Stimulated activated CD4-positive, alpha-beta T cell treated with anti-CD3 and anti-CD28 coated beads, Interleukin-12 subunit alpha, Interleukin-12 subunit beta, amount 100 ng/mL, for 24 hours (primary cell): Measurements from ENCODE around the gene CREM.
"Not testable (repeated sequence)": the region's sequence is repeated elsewhere in the genome, so short reads cannot be mapped to it uniquely, and the experiment has no call there.

Experiments
- DNase-seq, 2 experiments: peaks; one replicate each; pipeline ENCODE4 v3.0.0-alpha.2; 2020; ENCODE audit warnings: low read depth in 2 of 2

CREM gene

GRCh38 chr10:35126530-35127288, at the start of gene CREM:
Gene CREM, plus strand, starts transcription at chr10:35126846. Its CDS starts 10,990 bp downstream, at chr10:35137836.
- DNase-seq = peak; percentile 100

GRCh38 chr10:35079265-35079664, 47.4 kb upstream of the CREM start:
- no peak for DNase-seq

DNA sequence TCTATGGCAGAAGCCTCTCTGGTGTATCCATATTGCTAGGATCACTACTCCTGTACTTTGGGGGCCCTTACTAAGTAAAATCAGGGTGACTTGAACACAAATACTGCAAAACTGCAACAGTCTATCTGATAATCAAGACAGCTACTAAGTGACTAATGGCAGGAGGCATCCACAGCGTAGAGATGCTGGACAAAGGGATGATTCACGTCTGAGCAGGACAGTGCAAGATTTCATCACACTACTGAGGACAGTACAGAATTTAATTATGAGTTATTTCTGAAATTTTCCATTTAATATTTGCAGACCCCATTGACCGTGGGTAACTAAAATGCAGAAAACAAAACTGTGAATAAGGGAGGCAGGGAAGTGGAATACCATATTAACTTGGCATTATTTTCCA, 46.9 kb upstream of the CREM start:
- no peak for DNase-seq

DNA sequence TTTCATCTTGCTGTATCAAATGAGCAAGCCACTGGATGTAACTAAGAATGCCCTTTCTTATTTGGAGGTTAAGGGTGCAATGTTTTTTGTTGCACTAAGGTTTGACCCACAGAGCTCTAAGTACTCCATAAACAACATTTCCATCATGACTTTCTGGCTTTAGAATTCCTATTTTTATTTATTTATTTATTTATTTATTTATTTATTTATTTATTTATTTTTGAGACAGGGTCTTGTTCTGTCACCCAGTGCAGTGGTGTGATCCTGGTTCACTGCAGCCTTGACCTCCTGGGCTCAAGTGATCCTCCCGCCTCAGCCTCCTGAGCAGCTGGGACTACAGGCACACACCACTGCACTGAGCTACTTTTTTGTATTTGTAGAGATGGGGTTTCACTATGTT, 46.4 kb upstream of the CREM start:
- DNase-seq = not testable (repeated sequence)

GRCh38 chr10:35083242-35083641, 43.4 kb upstream of the CREM start:
- no peak for DNase-seq

- peak in 1 of 2 experiments; percentile 2 for DNase-seq
Measured at GRCh38 chr10:35089611-35090161, 37.0 kb upstream of the CREM start.

DNA sequence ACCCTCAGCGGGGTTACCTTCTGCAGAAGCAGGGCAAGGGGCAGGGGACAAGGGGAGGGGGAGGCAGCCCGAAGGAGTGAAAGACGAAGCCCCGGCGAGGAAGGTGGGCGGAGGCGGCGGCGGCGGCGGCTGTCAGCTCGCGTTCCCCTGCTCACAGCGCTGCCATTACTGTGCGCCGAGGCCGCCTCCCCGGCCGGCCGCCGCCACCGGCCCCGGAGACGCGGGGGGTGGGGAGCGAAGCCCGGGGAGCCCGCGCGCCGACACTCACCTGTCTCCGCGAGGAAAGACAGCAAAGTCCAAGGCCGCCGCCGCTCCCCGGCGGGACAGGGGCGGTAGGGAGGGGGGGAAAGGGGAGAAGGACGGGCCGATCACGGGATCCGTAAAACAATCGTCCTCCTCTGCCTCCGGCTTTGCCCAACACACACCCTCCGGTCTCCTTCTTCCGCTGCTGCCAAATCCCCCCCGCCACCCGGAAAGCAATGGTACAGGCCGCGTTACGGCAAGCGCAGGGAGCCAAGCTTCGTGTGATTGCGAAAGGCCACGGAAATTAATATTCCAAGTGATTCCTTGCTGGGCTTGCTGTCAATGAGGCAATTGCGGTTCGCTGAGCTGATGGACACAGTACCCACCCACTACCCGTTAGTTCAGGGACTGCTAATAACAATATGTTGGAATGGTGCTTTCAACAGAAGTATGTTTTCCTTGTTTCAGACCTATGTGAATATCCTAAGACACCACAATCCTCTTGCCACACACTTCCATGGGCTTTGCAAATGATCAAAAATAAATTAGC, 36.3 kb upstream of the CREM start, which contains the start of gene CUL2:
TSS of gene CUL2 (minus strand) at position 180 of the 793 bp plus-strand sequence. CDS start 19,024 bp downstream, outside the sequence.
- peak; percentile 86 to 89 for DNase-seq

DNA sequence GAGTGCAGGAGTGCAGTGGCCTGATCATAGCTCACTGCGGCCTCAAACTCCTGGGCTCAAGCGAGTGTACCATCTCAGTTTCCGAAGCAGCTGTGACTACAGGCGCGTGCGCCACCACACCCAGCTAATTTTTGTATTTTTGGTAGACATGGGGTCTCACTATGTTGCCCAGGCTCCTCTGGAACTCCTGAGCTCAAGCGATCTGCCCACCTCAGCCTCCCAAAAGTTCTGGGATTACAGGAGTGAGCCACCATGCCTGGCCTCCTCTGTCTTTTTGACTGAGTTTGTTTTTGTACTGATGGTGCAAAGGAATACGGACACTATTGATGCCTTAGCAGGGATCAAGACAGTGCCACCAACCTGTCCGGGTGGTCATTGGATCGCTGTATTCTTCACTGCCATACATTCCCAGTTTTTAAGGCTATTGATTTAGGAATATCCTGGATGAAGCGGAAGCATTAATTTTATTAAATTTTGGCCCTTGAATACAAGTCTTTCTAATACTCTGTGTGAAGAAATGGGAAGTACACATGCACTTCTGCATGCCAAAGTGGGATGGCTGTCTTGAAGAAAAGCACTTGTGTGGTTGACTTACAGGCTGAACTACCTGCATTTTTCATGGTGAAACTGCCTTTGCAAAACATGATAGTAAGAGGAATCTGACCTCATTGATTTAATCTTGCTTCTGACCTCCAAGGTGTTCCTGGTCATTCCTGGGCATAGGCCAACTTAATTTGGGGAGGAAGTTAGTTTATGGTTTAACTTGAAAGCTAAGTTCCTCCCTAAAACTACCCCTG, 34.5 kb upstream of the CREM start:
- DNase-seq = no peak

DNA sequence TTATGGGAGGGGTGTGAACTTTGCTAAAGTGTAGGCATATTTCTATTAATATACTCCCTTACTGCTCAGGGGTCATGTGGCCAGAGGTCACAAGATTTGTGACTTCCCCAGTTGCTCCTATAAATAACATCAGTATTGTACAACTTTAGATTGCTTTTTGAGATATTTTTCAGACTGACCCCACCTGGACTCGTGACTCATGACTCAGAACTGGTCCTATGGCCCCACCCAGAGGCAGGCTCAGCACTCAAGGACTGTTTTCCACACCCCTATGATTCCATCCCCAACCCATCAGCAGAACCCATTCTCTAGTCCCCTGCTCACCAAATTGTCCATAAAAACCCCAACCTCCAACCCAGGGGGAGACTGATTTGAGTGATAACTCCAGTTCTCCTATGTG, 33.8 kb upstream of the CREM start:
- no peak for DNase-seq

GRCh38 chr10:35096312-35096711, 30.3 kb upstream of the CREM start:
- no peak for DNase-seq

GRCh38 chr10:35097510-35097909, 29.1 kb upstream of the CREM start:
- DNase-seq = no peak

GRCh38 chr10:35103882-35104281, 22.8 kb upstream of the CREM start:
- no peak for DNase-seq

DNA sequence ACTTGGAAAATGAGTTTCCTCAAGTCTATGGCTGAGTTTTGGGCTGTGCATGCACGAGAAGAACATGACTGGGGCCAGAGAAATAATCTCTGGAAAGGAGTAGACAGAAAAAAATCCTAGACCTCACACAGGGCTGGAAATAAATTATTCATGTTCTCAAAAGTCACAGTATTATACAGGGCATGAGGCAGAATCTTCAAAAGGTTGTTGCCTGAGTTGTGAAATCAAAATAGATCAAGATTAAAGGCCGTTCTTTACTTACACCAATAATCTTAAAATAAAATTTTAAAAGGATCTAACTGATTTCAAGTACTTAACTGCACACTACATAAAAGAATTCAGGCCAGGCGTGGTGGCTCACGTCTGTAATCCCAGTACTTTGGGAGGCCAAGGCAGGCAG, 14.1 kb upstream of the CREM start:
- no peak for DNase-seq

DNA sequence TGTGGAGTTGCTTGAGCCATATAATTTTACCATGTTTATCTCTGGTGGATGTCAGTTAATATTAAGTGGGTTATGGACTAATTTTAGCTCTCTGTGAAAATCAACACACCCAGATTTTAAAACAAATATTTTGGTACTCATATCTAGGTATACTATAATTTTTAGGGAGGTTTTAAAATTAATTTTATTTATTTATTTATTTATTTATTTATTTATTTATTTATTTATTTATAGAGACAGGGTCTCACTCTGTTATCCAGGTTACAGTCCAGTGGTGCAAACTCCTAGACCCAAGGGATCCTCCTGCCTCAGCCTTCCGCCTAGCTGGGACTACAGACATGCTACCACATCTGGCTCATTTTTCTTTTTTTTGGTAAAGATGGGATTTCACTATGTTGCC, 7.3 kb upstream of the CREM start:
- DNase-seq = no peak

GRCh38 chr10:35124540-35124939, 2.1 kb upstream of the CREM start:
- no peak for DNase-seq

DNA sequence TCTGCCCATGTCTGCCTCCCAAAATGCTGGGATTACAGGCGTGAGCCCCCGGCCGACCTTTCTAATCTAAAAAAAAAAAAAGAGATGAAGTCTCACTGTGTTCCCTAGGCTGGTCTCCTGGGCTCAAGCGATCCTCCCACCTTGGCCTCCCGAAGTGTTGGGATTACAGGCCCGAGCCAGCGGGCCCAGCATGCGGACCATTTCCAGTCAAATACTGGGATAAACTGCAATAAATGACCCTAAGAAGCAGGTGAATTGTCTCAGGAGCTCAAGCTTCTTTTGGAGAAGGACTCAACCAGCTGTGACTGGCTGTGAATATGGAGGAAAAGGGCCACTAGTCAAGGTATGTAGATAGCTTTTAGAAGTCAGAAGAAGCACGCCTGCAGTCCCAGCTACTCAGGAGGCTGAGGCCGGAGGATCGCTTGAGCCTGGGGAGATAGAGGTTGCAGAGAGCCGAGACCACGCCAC, 550 bp upstream of the CREM start:
- no peak for DNase-seq

GRCh38 chr10:35127289-35127891, 744 bp downstream of the CREM start:
- DNase-seq = peak; percentile 24 to 54

GRCh38 chr10:35129185-35129674, 2.6 kb downstream of the CREM start:
- no peak for DNase-seq

- no peak for DNase-seq
Measured at GRCh38 chr10:35130663-35131062, 4.0 kb downstream of the CREM start.

DNA sequence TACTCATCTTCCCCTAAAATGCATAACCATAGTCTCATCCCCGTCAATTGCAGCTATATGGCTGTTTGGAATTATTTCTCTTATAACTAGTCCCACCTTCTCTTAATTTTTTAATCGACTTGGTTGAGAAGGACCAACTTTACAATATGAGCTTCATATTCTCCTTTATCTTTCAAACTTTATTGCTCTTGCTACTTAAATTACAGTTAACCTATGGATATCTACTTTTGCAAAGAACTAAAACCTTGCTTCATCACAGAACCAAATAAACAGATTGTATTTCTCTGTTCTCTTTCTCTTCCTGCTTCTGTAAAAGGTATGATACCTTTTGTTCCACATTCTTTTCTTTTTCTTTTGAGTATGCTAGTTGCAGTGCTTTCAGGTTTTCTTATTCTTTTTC, 6.1 kb downstream of the CREM start:
- DNase-seq = no peak

- DNase-seq = no peak
Measured at GRCh38 chr10:35133586-35133985, 6.9 kb downstream of the CREM start.
